Mesothelial cell of epicardium (in vitro differentiated cells): ENCODE measurements around the gene ACSL3. TPM values are rescaled to one million over a fixed set of nuclear protein-coding genes. Genes with fewer than 3 reads are reported as not detected.

Experiments
- DNase-seq, 2 experiments: peaks; one replicate each; pipeline ENCODE4 v3.0.0; 2021; ENCODE audit warnings: low spot score in 2 of 2; ENCODE audit not compliant: unreplicated experiment in 2 of 2
- H3K27ac Mint-ChIP-seq: 2 replicates; pipeline ENCODE4 v1.8.0; 2021; ENCODE audit warnings: mixed read lengths
- H3K27me3 Mint-ChIP-seq: 2 replicates; pipeline ENCODE4 v1.8.0; 2021; ENCODE audit warnings: low read depth, mixed read lengths
- H3K36me3 Mint-ChIP-seq: 2 replicates; pipeline ENCODE4 v1.8.0; 2021; ENCODE audit warnings: mixed read lengths
- H3K4me1 Mint-ChIP-seq: 2 replicates; pipeline ENCODE4 v1.8.0; 2021; ENCODE audit warnings: mixed read lengths
- H3K4me3 Mint-ChIP-seq: 2 replicates; pipeline ENCODE4 v1.8.0; 2021; ENCODE audit warnings: mild to moderate bottlenecking, moderate library complexity, mixed read lengths
- H3K9me3 Mint-ChIP-seq: 2 replicates; pipeline ENCODE4 v1.8.0; 2021; ENCODE audit warnings: mixed read lengths
- CTCF ChIP-seq: fragments of 200-600 bp; sonication (generic); IDR thresholded peaks from one replicate; pipeline ENCODE4 v1.5.0; 2021; ENCODE audit warnings: antibody characterized with exemption; ENCODE audit not compliant: unreplicated experiment
- total RNA-seq: library from RNA; stranded (reverse); gene quantifications from 3 replicates; pipeline ENCODE4 v1.2.1, GENCODE V29; 2021

Gene ACSL3
- total RNA-seq, 1 donor from 2014 or later, result 81.6 TPM

- no peak for TF ChIP-seq CTCF
- Mint-ChIP-seq H3K4me3 (no peak overlapping the region), H3K36me3 (no peaks in the 10 kb centered on the region), H3K27me3 (peaks cover 2% of the 10 kb centered on the region), H3K9me3 (peaks cover 6% of the 10 kb centered on the region), H3K27ac (no peak overlapping the region), H3K4me1 (peaks cover 20% of the 10 kb centered on the region)
- no peak for DNase-seq
These were observed 25.6 kb upstream of the ACSL3 start for GRCh38 chr2:222835143-222835822.

- Mint-ChIP-seq H3K36me3 (no peaks in the 10 kb centered on the region), H3K9me3 (peaks cover 6% of the 10 kb centered on the region), H3K27ac (no peak overlapping the region), H3K4me3 (no peak overlapping the region), H3K4me1 (peaks cover 20% of the 10 kb centered on the region), H3K27me3 (peaks cover 1% of the 10 kb centered on the region)
- DNase-seq, result no peak
- TF ChIP-seq CTCF, result no peak
These were observed 25.0 kb upstream of the ACSL3 start for GRCh38 chr2:222835823-222836151.

- H3K4me1 Mint-ChIP-seq, result peaks cover 27% of the 10 kb centered on the region
- peak overlapping the region; percentile 80 for H3K27ac Mint-ChIP-seq
- H3K9me3 Mint-ChIP-seq, result peaks cover 6% of the 10 kb centered on the region
- TF ChIP-seq CTCF, result no peak
- DNase-seq, result no peak
- no peaks in the 10 kb centered on the region for H3K36me3 Mint-ChIP-seq
- H3K27me3 Mint-ChIP-seq, result no peaks in the 10 kb centered on the region
- H3K4me3 Mint-ChIP-seq, result no peak overlapping the region
These were observed 23.2 kb upstream of the ACSL3 start for GRCh38 chr2:222837643-222838056.

- no peak for TF ChIP-seq CTCF
- no peaks in the 10 kb centered on the region for H3K36me3 Mint-ChIP-seq
- no peaks in the 10 kb centered on the region for H3K27me3 Mint-ChIP-seq
- H3K27ac Mint-ChIP-seq, result no peak overlapping the region
- peaks cover 26% of the 10 kb centered on the region for H3K4me1 Mint-ChIP-seq
- no peak overlapping the region for H3K4me3 Mint-ChIP-seq
- no peak for DNase-seq
- peaks cover 6% of the 10 kb centered on the region for H3K9me3 Mint-ChIP-seq
These were observed 20.6 kb upstream of the ACSL3 start for GRCh38 chr2:222840060-222840802.

- peaks cover 13% of the 10 kb centered on the region for H3K4me1 Mint-ChIP-seq
- H3K27ac Mint-ChIP-seq, result peak overlapping the region; percentile 78
- H3K9me3 Mint-ChIP-seq, result no peaks in the 10 kb centered on the region
- TF ChIP-seq CTCF, result no peak
- DNase-seq, result no peak
- no peaks in the 10 kb centered on the region for H3K36me3 Mint-ChIP-seq
- H3K27me3 Mint-ChIP-seq, result no peaks in the 10 kb centered on the region
- no peak overlapping the region for H3K4me3 Mint-ChIP-seq
These were observed 18.2 kb upstream of the ACSL3 start for GRCh38 chr2:222842491-222843174.
